Measurements from ENCODE around the gene RAD50.

DNA sequence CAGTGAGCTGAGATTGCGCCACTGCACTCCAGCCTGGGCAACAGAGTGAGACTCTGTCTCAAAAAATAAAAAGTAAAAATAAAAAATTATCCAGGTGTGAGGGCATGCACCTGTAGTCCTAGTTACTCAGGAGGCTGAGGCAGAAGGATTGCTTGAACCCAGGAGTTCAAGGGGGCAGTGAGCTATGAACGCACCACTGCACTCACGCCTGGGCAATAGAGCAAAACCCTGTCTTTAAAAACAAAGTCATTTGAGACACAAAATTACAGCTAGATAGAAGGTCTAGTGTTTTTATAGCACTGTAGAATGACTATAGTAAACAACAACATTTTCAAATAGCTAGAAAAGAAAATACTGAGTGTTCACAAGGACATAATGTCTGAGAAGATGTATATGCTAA, 133.4 kb downstream of the RAD50 start:
- TF ChIP-seq, protein P1, sequence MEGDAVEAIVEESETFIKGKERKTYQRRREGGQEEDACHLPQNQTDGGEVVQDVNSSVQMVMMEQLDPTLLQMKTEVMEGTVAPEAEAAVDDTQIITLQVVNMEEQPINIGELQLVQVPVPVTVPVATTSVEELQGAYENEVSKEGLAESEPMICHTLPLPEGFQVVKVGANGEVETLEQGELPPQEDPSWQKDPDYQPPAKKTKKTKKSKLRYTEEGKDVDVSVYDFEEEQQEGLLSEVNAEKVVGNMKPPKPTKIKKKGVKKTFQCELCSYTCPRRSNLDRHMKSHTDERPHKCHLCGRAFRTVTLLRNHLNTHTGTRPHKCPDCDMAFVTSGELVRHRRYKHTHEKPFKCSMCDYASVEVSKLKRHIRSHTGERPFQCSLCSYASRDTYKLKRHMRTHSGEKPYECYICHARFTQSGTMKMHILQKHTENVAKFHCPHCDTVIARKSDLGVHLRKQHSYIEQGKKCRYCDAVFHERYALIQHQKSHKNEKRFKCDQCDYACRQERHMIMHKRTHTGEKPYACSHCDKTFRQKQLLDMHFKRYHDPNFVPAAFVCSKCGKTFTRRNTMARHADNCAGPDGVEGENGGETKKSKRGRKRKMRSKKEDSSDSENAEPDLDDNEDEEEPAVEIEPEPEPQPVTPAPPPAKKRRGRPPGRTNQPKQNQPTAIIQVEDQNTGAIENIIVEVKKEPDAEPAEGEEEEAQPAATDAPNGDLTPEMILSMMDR (IDR thresholded peaks at IDR 0.05) = no peak
- TF ChIP-seq POLR2A (IDR thresholded peaks at IDR 0.05; ENCODE audit: low read depth) (no peak), EP300 (IDR thresholded peaks at IDR 0.05) (no peak), POLR2AphosphoS5 (IDR thresholded peaks at IDR 0.05) (no peak)

Measured in esophagus muscularis mucosa (tissue), 4 donors.